ENCODE measurements around the gene EFCAB5. TPM values are rescaled to one million over a fixed set of nuclear protein-coding genes. Genes with fewer than 3 reads are reported as not detected.

The EFCAB5 gene
- polyA plus RNA-seq, 1 of the 3 experiments (the other 2 are of a cell fraction), result 0.05 TPM

GRCh38 chr17:30112794-30113193 is 171.4 kb downstream of the EFCAB5 start:
- POLR2A ChIA-PET, result interaction anchor here (1.4 kb wide), 1 partner anchor 8 kb away, joined by 4 read pairs; no protein-coding TSS in a partner anchor
- CTCF ChIA-PET, result interaction anchor here (3.6 to 4.3 kb wide), 3 partner anchors 8 to 19 kb away, joined by 17 to 34 read pairs (median 18); no protein-coding TSS in a partner anchor
- peaks cover 4% of the 10 kb centered on the region for H3F3A ChIP-seq (replicated peaks; ENCODE audit: insufficient read depth)

GRCh38 chr17:30113213-30113612 is 171.8 kb downstream of the EFCAB5 start:
- TF ChIP-seq CTCF (IDR thresholded peaks at IDR 0.05) (no peak), RCOR1 (IDR thresholded peaks at IDR 0.05; ENCODE audit: low read length) (no peak), YY1 (IDR thresholded peaks at IDR 0.05; ENCODE audit: low read depth) (no peak), FOSL2 (IDR thresholded peaks at IDR 0.05; ENCODE audit: borderline replicate concordance, low read depth) (no peak), NRF1 (IDR thresholded peaks at IDR 0.05; ENCODE audit: low read depth, low read length) (no peak), IRF3 (IDR thresholded peaks at IDR 0.05; ENCODE audit: low read depth, low read length) (no peak)
- no peak for DNase-seq
- H3K4me1 ChIP-seq (ENCODE audit: control insufficient read depth in 1 of 2, insufficient read depth in 2 of 2, low read depth in 1 of 2, low read length in 1 of 2), result peaks cover 3 to 5% of the 10 kb centered on the region in 2 experiments; a peak in 2 of 4 replicates
- ChIA-PET CTCF (interaction anchor here (1.1 to 4.3 kb wide), 5 partner anchors 8 to 227 kb away, joined by 3 to 34 read pairs (median 17); no protein-coding TSS in a partner anchor), POLR2A (interaction anchor here (1.4 kb wide), 1 partner anchor 9 kb away, joined by 4 read pairs; no protein-coding TSS in a partner anchor)
- H3K36me3 ChIP-seq (replicated peaks in 1 of 2; ENCODE audit: control insufficient read depth in 1 of 2, insufficient read depth in 2 of 2, low read length in 1 of 2), result no peaks in the 10 kb centered on the region
- peaks cover 4% of the 10 kb centered on the region for H3F3A ChIP-seq (replicated peaks; ENCODE audit: insufficient read depth)
- H4K20me1 ChIP-seq (ENCODE audit: insufficient read depth), result no peaks in the 10 kb centered on the region; the same call in 1 of the 2 replicates
- H3K9me3 ChIP-seq, result no peaks in the 10 kb centered on the region
- H3K79me2 ChIP-seq (ENCODE audit: insufficient read depth), result peaks cover 16% of the 10 kb centered on the region
- no peaks in the 10 kb centered on the region for H3K9me2 ChIP-seq
- H3K9ac ChIP-seq, result no peak overlapping the region
- no peak overlapping the region for H3K27ac ChIP-seq (ENCODE audit: low read depth in 2 of 2, low read length in 1 of 2)
- H3K4me2 ChIP-seq, result no peak overlapping the region
- no peaks in the 10 kb centered on the region for H3K27me3 ChIP-seq (ENCODE audit: insufficient read depth)
- no peak overlapping the region for H2AFZ ChIP-seq (ENCODE audit: low read depth)
- no peak overlapping the region for H3K4me3 ChIP-seq (ENCODE audit: low read depth in 2 of 2, low read length in 1 of 2)

More at GRCh38 chr17:30112794-30113193, 171.4 kb downstream of the EFCAB5 start:
- Histone ChIP-seq H3K4me3 (ENCODE audit: low read depth in 2 of 2, low read length in 1 of 2) (no peak overlapping the region), H3K9ac (no peak overlapping the region), H3K79me2 (ENCODE audit: insufficient read depth) (peaks cover 12% of the 10 kb centered on the region), H2AFZ (ENCODE audit: low read depth) (no peak overlapping the region), H3K9me3 (no peaks in the 10 kb centered on the region), H3K4me1 (ENCODE audit: control insufficient read depth in 1 of 2, insufficient read depth in 2 of 2, low read depth in 1 of 2, low read length in 1 of 2) (peaks cover under 1 to 3% of the 10 kb centered on the region in 2 experiments; a peak in 2 of 4 replicates), H3K27me3 (ENCODE audit: insufficient read depth) (no peaks in the 10 kb centered on the region), H4K20me1 (ENCODE audit: insufficient read depth) (no peaks in the 10 kb centered on the region; the same call in 1 of the 2 replicates), H3K36me3 (replicated peaks in 1 of 2; ENCODE audit: control insufficient read depth in 1 of 2, insufficient read depth in 2 of 2, low read length in 1 of 2) (no peaks in the 10 kb centered on the region), H3K4me2 (no peak overlapping the region), H3K27ac (ENCODE audit: low read depth in 2 of 2, low read length in 1 of 2) (no peak overlapping the region), H3K9me2 (no peaks in the 10 kb centered on the region)
- no peak for DNase-seq
- TF ChIP-seq RXRA (IDR thresholded peaks at IDR 0.05; ENCODE audit: borderline replicate concordance, low read depth), result no peak
- TF ChIP-seq MAX (IDR thresholded peaks at IDR 0.05; ENCODE audit: low read depth), result no peak
- no peak for TF ChIP-seq NFIC (IDR thresholded peaks at IDR 0.05; ENCODE audit: borderline replicate concordance)
- TF ChIP-seq TCF12 (IDR thresholded peaks at IDR 0.05), result no peak
- TF ChIP-seq FOXJ3 (CRISPR knock-in tag; IDR thresholded peaks at IDR 0.05), result no peak
- TF ChIP-seq EP300 (IDR thresholded peaks at IDR 0.05; ENCODE audit: borderline replicate concordance in 1 of 2, low read depth in 1 of 2, low read length in 1 of 2), result no peak
- TF ChIP-seq SIN3A (IDR thresholded peaks at IDR 0.05; ENCODE audit: borderline replicate concordance, low read depth, low read length), result no peak
- TF ChIP-seq EZH2phosphoT487 (IDR thresholded peaks at IDR 0.05; ENCODE audit: borderline replicate concordance, low read depth), result no peak
- no peak for TF ChIP-seq NRF1 (IDR thresholded peaks at IDR 0.05; ENCODE audit: low read depth, low read length)
- TF ChIP-seq FOXM1 (IDR thresholded peaks at IDR 0.05; ENCODE audit: low read depth), result no peak
- TF ChIP-seq ELF1 (IDR thresholded peaks at IDR 0.05), result no peak
